K562 (cell line): ENCODE results near the gene CCDC85A. TPM values are rescaled to one million over a fixed set of nuclear protein-coding genes. Genes with fewer than 3 reads are reported as not detected.

Experiments
- ATAC-seq: fragments of 200-7000 bp; cut with Tn5 transposase; 3 replicates; pipeline ENCODE4 v1.9.1; 2020; ENCODE audit warnings: moderate library complexity
- BruUV-seq: library from RNA; stranded (reverse); fragments of 400-500 nt; replicated peaks from 2 replicates; lab custom pipeline; 2021; lab: Mats Ljungman, UMichigan
- CTCF ChIA-PET: fragments of 300-600 bp; formaldehyde crosslinking; extraction: SDS; loops from one replicate; lab custom pipeline; 2021; ENCODE audit warnings: low intra/inter-chr PET ratio; lab: Yijun Ruan, JAX
- POLR2A ChIA-PET: fragments of 300-600, 350-650 bp; sonication (Branson Sonifier 250); formaldehyde crosslinking; extraction: SDS; loops from one replicate; lab custom pipeline; 2021; ENCODE audit warnings: antibody characterized with exemption, inconsistent platforms; lab: Yijun Ruan, JAX
- DNase-seq, 4 experiments: peaks; one replicate each; pipeline versions ENCODE4 v3.0.0 to v3.0.0-alpha.2; 2011 to 2018; ENCODE audit warnings: low spot score in 3 of 4, mixed read lengths in 3 of 4; ENCODE audit errors: extremely low read depth in 1 of 4
- FAIRE-seq: peaks from 2 replicates; lab custom pipeline; 2011; peaks lifted over from hg19 to GRCh38; lab: Jason Lieb, UNC
- H2AFZ ChIP-seq: 2 replicates; pipeline ENCODE4 v1.6.0; 2011; ENCODE audit warnings: low read depth, low read length, control low read depth, inconsistent platforms
- H3K27ac ChIP-seq: fragments of 200-600 bp; 3 replicates; pipeline ENCODE4 v1.8.0; 2011; ENCODE audit warnings: low read depth, mild to moderate bottlenecking, control low read depth, inconsistent platforms, low read length, moderate library complexity, mixed read lengths; ENCODE audit errors: extremely low read depth
- H3K27me3 ChIP-seq, 2 experiments: fragments of 300-600 bp in 1 of 2; 2 replicates in 1 of 2; 3 replicates in 1 of 2; pipeline versions ENCODE4 v1.6.0 to v1.8.0; 2011; ENCODE audit warnings: inconsistent platforms in 2 of 2, low read length in 2 of 2, mild to moderate bottlenecking in 1 of 2, mixed read lengths in 1 of 2, moderate library complexity in 1 of 2; ENCODE audit not compliant: control insufficient read depth in 2 of 2, insufficient read depth in 2 of 2
- H3K36me3 ChIP-seq: fragments of 300-600 bp; 3 replicates; pipeline ENCODE4 v1.8.0; 2011; ENCODE audit warnings: mild to moderate bottlenecking, low read length, inconsistent platforms; ENCODE audit not compliant: control insufficient read depth, insufficient read depth
- H3K4me1 ChIP-seq, 2 experiments: fragments of 200-600 bp in 1 of 2; replicated peaks in 1 of 2; 2 replicates in 1 of 2; 3 replicates in 1 of 2; pipeline versions ENCODE4 v1.5.1 to v1.8.0; 2011; ENCODE audit warnings: inconsistent platforms in 2 of 2, low read length in 2 of 2, mild to moderate bottlenecking in 1 of 2, mixed read lengths in 1 of 2, moderate library complexity in 1 of 2; ENCODE audit not compliant: control insufficient read depth in 2 of 2, insufficient read depth in 2 of 2
- H3K4me2 ChIP-seq: 2 replicates; pipeline ENCODE4 v1.6.1; 2011; ENCODE audit warnings: low read length, control low read depth, inconsistent platforms, mixed read lengths; ENCODE audit not compliant: insufficient read depth
- H3K4me3 ChIP-seq: fragments of 200-600 bp; sonication (generic), shearing (Covaris generic); 2 replicates; pipeline ENCODE4 v1.5.1; 2016; ENCODE audit warnings: control low read depth, inconsistent platforms
- H3K79me2 ChIP-seq: fragments of 200-600 bp; 3 replicates; pipeline ENCODE4 v1.8.0; 2011; ENCODE audit warnings: low read length, inconsistent platforms; ENCODE audit not compliant: control insufficient read depth, insufficient read depth
- H3K9ac ChIP-seq, 2 experiments: 2 replicates each; pipeline versions ENCODE4 v1.6.0 to v1.6.1; 2011; ENCODE audit warnings: low read depth in 2 of 2, low read length in 2 of 2, control low read depth in 1 of 2, inconsistent platforms in 1 of 2, mild to moderate bottlenecking in 1 of 2, mixed read lengths in 1 of 2; ENCODE audit not compliant: insufficient read depth in 1 of 2
- H3K9me1 ChIP-seq: one replicate; pipeline ENCODE4 v1.6.0; 2011; ENCODE audit warnings: inconsistent platforms, mild to moderate bottlenecking, low read length, moderate library complexity; ENCODE audit not compliant: control insufficient read depth, insufficient read depth
- H3K9me3 ChIP-seq: replicated peaks from 2 replicates; pipeline ENCODE4 v1.5.1; 2011; ENCODE audit warnings: low read depth, low read length, inconsistent platforms; ENCODE audit not compliant: control insufficient read depth, insufficient read depth
- H4K20me1 ChIP-seq: replicated peaks from 2 replicates; pipeline ENCODE4 v1.6.1; 2011; ENCODE audit warnings: low read length, inconsistent platforms, mixed read lengths; ENCODE audit not compliant: control insufficient read depth, insufficient read depth
- ARNT ChIP-seq, 2 experiments: fragments of 450-650 bp; IDR thresholded peaks; 2 replicates each; pipeline ENCODE4 v1.6.1; 2016; ENCODE audit warnings: mild to moderate bottlenecking in 1 of 2
- CEBPG ChIP-seq, 3 experiments: fragments of 200-800 bp in 1 of 3; sonication (Bioruptor generic) in 1 of 3; sonication (generic) in 1 of 3; formaldehyde crosslinking in 1 of 3; IDR thresholded peaks in 2 of 3; conservative IDR thresholded peaks in 1 of 3; 2 replicates each; pipeline versions ENCODE4 v1.6.1 to v1.8.0; 2016 to 2022; ENCODE audit warnings: missing compliant biosample characterization in 2 of 3, missing genetic modification characterization in 2 of 3, mild to moderate bottlenecking in 1 of 3, missing genetic modification reagents in 1 of 3
- CREB1 ChIP-seq, 2 experiments: sonication (generic) in 1 of 2; formaldehyde crosslinking in 1 of 2; IDR thresholded peaks; 2 replicates each; pipeline versions ENCODE4 v1.6.1 to v1.8.0; 2012 to 2022; ENCODE audit warnings: inconsistent platforms in 1 of 2, mild to moderate bottlenecking in 1 of 2, missing genetic modification reagents in 1 of 2, moderate library complexity in 1 of 2
- EHMT2 ChIP-seq: fragments of 450-650 bp; IDR thresholded peaks from 2 replicates; pipeline ENCODE4 v1.6.1; 2018; ENCODE audit warnings: antibody characterized with exemption
- MBD2 ChIP-seq: sonication (generic); IDR thresholded peaks from 2 replicates; pipeline ENCODE4 v1.6.1; 2016; ENCODE audit warnings: low read depth, borderline replicate concordance
- NR3C1 ChIP-seq: sonication (generic); formaldehyde crosslinking; IDR thresholded peaks from 2 replicates; pipeline ENCODE4 v1.8.1; 2022; ENCODE audit warnings: missing genetic modification reagents
- RFX5 ChIP-seq: IDR thresholded peaks from 2 replicates; pipeline ENCODE4 v1.6.1; 2011; ENCODE audit warnings: low read depth, mild to moderate bottlenecking, improper control_type of control experiment, low read length
- ZNF124 ChIP-seq: sonication (generic); formaldehyde crosslinking; IDR thresholded peaks from 2 replicates; pipeline ENCODE4 v1.8.1; 2022; ENCODE audit warnings: missing genetic modification reagents
- ZNF57 ChIP-seq: fragments of 450-650 bp; formaldehyde crosslinking; IDR thresholded peaks from 2 replicates; pipeline ENCODE4 v1.4.0; 2020; ENCODE audit warnings: mild to moderate bottlenecking, moderate library complexity
- WGBS: fragments of 100-300 bp; shearing (Covaris generic); methylation state at CpG from one replicate; pipeline ENCODE4 v1.1.6; 2016; ENCODE audit warnings: low coverage, mixed read lengths; ENCODE audit not compliant: insufficient coverage; ENCODE audit errors: missing lambda C conversion rate; 5-methylcytosine and 5-hydroxymethylcytosine counted together
- in situ Hi-C: fragments of 300-500 bp; cut with MboI; formaldehyde crosslinking; loops from 4 replicates; pipeline ENCODE4 v1.15.0; 2018; ENCODE audit warnings: inconsistent platforms, mixed read lengths
- intact Hi-C: fragments of 100-400 bp; cut with micrococcal nuclease; formaldehyde crosslinking; loops from 2 replicates; pipeline ENCODE4 v1.14.2; 2022
- polyA plus RNA-seq, 8 experiments: library from polyadenylated mRNA; depleted of rRNA in 4 of 8; stranded (reverse) in 5 of 8; unstranded in 3 of 8; fragments of >200 nt; fragmentation: Nextera tagmentation in 2 of 8; fragmentation: Illumina TruSeq in 1 of 8; extraction: Ambion mirVana in 2 of 8; extraction: Trizol in 1 of 8; gene quantifications; 2 replicates each; pipeline versions ENCODE4 v1.2.1 to v1.2.3, GENCODE V29; 2011 to 2014; ENCODE audit warnings: inconsistent platforms in 1 of 8, missing spikeins in 1 of 8
- total RNA-seq, 7 experiments: library from RNA; depleted of rRNA in 6 of 7; stranded (reverse); fragments of >200 nt in 6 of 7; fragmentation: Illumina TruSeq in 2 of 7; extraction: Trizol in 2 of 7; gene quantifications; 2 replicates each; pipeline versions ENCODE4 v1.2.1 to v1.2.3, GENCODE V29; 2011 to 2021; ENCODE audit warnings: low replicate concordance in 1 of 7
- TF ChIP-seq, protein P1 (sequence below): fragments of 450-650 bp; IDR thresholded peaks from 2 replicates; pipeline ENCODE4 v1.6.1; 2014; ENCODE audit warnings: low read depth, mild to moderate bottlenecking, moderate library complexity, borderline replicate concordance

Gene CCDC85A
- total and polyA plus RNA-seq, 9 of the 15 experiments (the other 6 are each of a cell fraction or from before 2014, with no cell fraction given), result 0.03 to 0.14 (median 0.10) TPM; not detected in 5

DNA sequence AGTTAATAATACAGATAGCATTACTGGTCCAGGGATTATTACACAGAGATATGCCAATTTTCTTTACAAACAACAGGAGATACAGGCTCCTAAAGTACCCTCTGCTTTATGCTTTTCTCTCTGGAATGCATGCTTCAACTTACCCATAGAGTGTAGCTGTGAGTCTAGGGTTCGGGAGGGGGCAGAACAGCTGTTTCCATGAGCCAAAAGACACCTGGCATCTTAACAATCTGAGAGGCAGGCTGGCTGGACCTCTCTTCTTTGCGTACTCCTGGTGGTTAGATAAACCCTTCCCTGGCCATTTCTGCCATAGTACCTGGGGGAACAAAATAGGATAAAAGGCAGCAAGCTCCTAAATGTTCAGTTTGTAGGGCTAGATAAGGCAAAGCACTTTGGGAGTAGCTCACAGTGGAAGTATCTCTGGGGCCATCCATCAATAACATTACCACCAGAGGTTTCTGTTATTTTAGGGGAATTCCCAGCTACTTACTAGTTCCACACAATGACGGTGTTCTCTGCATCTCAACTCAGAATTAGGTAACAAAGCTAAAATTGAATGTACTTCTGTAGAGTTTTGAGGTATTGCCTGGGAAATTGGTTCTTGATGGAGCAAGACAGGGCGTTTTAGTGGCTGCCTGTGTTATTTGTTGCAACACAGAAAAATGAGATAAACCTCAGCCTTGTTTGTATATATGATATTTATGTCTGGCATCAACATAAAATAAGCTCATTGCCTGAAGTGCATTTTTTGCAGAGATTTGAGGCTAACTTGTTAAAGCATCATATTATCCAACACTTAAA is 6.2 kb upstream of the CCDC85A start:
- TF ChIP-seq NR3C1 (no peak), MBD2 (no peak), RFX5 (no peak), ZNF124 (CRISPR knock-in tag) (no peak), ZNF57 (no peak), ARNT (IDR thresholded peaks at IDR 0.05) (no peak), CREB1 (IDR thresholded peaks at IDR 0.05) (no peak), CREB1 (CRISPR knock-in tag; IDR thresholded peaks at IDR 0.05) (no peak), EHMT2 (no peak), CEBPG (CRISPR knock-in tag; IDR thresholded peaks at IDR 0.05) (no peak), CEBPG (tag; conservative IDR thresholded peaks at IDR 0.05 in 1 of 2, IDR thresholded peaks at IDR 0.05 in 1 of 2) (no peak)
- TF ChIP-seq, protein P1, sequence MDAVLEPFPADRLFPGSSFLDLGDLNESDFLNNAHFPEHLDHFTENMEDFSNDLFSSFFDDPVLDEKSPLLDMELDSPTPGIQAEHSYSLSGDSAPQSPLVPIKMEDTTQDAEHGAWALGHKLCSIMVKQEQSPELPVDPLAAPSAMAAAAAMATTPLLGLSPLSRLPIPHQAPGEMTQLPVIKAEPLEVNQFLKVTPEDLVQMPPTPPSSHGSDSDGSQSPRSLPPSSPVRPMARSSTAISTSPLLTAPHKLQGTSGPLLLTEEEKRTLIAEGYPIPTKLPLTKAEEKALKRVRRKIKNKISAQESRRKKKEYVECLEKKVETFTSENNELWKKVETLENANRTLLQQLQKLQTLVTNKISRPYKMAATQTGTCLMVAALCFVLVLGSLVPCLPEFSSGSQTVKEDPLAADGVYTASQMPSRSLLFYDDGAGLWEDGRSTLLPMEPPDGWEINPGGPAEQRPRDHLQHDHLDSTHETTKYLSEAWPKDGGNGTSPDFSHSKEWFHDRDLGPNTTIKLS, result no peak
- Histone ChIP-seq H3K9me3 (no peaks in the 10 kb centered on the region), H4K20me1 (no peaks in the 10 kb centered on the region), H3K4me1 (no peaks in the 10 kb centered on the region), H3K27ac (no peak overlapping the region), H3K79me2 (no peaks in the 10 kb centered on the region), H3K27me3 (no peaks in the 10 kb centered on the region), H3K9me1 (no peaks in the 10 kb centered on the region), H3K9ac (no peak overlapping the region), H2AFZ (no peak overlapping the region), H3K4me2 (no peak overlapping the region), H3K36me3 (no peaks in the 10 kb centered on the region), H3K4me3 (no peak overlapping the region)
- ATAC-seq (no peak), FAIRE-seq (no peak), DNase-seq (no peak)
- ChIA-PET POLR2A (interaction anchor here (0.8 to 1.1 kb wide), 2 partner anchors 8 to 100 kb away, joined by 3 read pairs; no protein-coding TSS in a partner anchor), CTCF (no interaction called here)
- in situ Hi-C loops (loop anchor here (25.0 kb wide), 1 partner anchor 560 kb away; no protein-coding TSS in a partner anchor), intact Hi-C loops (no loop called here)
- no TSS peak for BruUV-seq
- 14% methylated on average over 4 of the region's 4 CpGs for WGBS
